HAP-1 (cell line): ENCODE data around the gene MUC5AC.
"Not testable (repeated sequence)": the region's sequence is repeated elsewhere in the genome, so short reads cannot be mapped to it uniquely, and the experiment has no call there.

Experiments used
- DNase-seq, 2 experiments: peaks; one replicate each; pipeline ENCODE4 v3.0.0-alpha.2; 2016 to 2020; ENCODE audit warnings: low spot score in 2 of 2
- H3K27me3 ChIP-seq: fragments of 250-450 bp; sonication (Bioruptor Pico); 2 replicates; pipeline ENCODE4 v1.5.1; 2020; ENCODE audit warnings: low read depth, mild to moderate bottlenecking, moderate library complexity
- H3K36me3 ChIP-seq: fragments of 250-450 bp; sonication (Bioruptor Pico); replicated peaks from 2 replicates; pipeline ENCODE4 v1.5.1; 2020; ENCODE audit warnings: mild to moderate bottlenecking
- H3K4me1 ChIP-seq: fragments of 250-450 bp; sonication (Bioruptor Pico); 2 replicates; pipeline ENCODE4 v1.5.1; 2020; ENCODE audit warnings: mild to moderate bottlenecking
- H3K4me3 ChIP-seq: fragments of 250-450 bp; sonication (Bioruptor Pico); 2 replicates; pipeline ENCODE4 v1.5.1; 2020; ENCODE audit warnings: mild to moderate bottlenecking, moderate library complexity
- H3K9me3 ChIP-seq: fragments of 250-450 bp; sonication (Bioruptor Pico); 2 replicates; pipeline ENCODE4 v1.5.1; 2020; ENCODE audit warnings: mild to moderate bottlenecking, moderate library complexity
- in situ Hi-C: fragments of 300-500 bp; cut with MboI; formaldehyde crosslinking; loops from 3 replicates; pipeline ENCODE4 v1.14.3; 2020; ENCODE audit warnings: low sequenced_read_pairs, inconsistent platforms, mixed read lengths

MUC5AC gene

DNA sequence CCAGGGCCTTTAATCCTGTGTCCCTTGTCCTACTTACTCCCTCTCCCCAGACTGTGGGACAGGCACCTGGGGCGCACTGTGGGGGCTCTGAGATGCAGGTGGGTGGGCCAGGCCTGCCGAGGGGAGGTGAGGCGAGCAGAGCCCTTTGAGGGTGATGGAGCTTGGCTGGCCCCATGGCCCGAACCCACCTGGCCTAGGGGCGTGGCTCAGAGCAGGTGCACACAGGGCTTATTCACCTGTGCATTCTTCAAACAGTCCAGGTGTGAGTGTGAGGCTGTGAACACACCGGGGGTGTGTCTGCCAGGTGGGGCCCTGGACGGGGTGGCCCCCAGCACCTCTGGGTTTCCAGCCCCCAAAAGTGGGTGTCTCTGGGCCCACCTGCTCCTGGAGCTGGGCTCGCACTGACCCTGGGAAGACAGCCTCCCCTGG is 9.0 kb upstream of the MUC5AC start:
- Histone ChIP-seq H3K9me3 (no peaks in the 10 kb centered on the region), H3K4me3 (no peak overlapping the region), H3K27me3 (no peaks in the 10 kb centered on the region), H3K4me1 (no peaks in the 10 kb centered on the region), H3K36me3 (no peaks in the 10 kb centered on the region)
- no peak for DNase-seq
- in situ Hi-C loops, result no loop called here

DNA sequence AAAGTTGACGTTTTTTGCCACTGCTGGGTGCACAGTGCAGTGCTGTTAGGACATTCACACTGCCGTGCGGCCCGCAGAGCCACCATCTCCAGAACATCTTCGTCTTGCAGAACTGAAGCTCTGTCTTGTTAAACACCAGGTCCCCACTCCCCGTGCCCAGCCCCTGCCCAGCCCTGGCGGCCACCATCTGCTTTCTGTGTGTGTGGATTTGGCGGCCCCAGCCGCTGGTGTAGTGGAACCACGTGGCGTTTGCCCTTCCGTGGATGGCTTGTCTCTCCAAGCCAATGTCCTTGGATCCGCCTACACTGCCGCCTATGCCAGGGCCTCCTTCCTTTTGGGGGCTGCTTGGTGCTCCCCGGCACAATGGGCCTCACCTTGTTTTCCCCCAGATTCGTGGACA is 8.2 kb upstream of the MUC5AC start:
- Histone ChIP-seq H3K27me3 (no peaks in the 10 kb centered on the region), H3K36me3 (no peaks in the 10 kb centered on the region), H3K4me1 (no peaks in the 10 kb centered on the region), H3K9me3 (no peaks in the 10 kb centered on the region), H3K4me3 (no peak overlapping the region)
- no peak for DNase-seq
- in situ Hi-C loops, result no loop called here

DNA sequence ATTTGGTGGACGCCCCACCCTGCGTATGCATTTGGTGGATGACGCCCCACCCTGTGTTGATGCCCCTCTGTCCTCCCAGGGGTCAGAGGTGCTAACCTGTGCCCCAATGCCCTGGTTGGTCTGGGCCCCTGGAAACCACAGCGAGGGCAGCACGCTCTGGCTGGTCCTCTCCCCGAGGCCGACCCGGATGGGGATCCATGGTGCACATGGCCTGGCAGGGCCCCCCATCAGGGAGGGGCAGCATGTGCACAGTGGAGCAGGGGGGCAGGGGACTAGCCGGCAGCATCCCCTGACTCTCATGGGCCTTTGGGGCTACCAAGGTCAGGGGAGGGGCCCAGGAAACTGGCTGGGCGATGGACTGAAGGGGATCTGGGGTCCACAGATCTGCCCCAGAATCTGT is 7.6 kb upstream of the MUC5AC start:
- H3K4me1 ChIP-seq, result no peaks in the 10 kb centered on the region
- H3K9me3 ChIP-seq, result peaks cover under 1% of the 10 kb centered on the region; the same call in 1 of the 2 replicates
- H3K4me3 ChIP-seq, result no peak overlapping the region
- in situ Hi-C loops, result no loop called here
- DNase-seq, result no peak
- no peaks in the 10 kb centered on the region for H3K27me3 ChIP-seq
- H3K36me3 ChIP-seq, result no peaks in the 10 kb centered on the region

DNA sequence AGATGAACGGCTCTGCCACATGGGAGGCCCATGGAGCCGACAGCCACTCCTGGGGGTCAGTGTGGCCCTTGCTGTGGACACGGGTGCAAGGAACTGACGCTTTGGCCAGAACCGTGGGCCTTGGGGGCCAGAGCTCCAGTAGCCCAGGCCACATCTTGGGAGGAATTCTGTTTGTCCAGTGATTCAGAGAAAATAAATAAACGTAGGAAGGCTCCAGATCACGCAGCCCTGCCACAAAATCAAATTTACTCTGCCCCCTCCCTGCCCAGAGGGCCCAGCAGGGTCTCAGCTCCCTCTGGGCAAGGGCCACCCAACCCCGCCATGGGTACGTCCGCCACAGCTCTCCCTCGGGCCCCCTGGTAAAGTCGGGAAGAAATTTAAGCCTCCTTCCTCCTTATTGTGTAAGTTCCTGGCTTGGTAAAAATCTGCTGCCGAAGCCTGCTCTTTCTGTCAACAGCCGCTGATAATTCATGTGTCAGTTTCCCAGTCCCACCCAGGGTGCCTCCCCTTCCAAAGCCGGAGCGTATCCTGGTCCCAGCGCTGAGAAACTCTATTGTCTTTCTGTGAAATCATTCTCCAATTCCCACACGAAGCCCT is 6.9 kb upstream of the MUC5AC start:
- H3K9me3 ChIP-seq, result peaks cover 6% of the 10 kb centered on the region; the same call in 1 of the 2 replicates
- no peak overlapping the region for H3K4me3 ChIP-seq
- DNase-seq, result no peak
- in situ Hi-C loops, result no loop called here
- H3K27me3 ChIP-seq, result no peaks in the 10 kb centered on the region
- H3K4me1 ChIP-seq, result no peaks in the 10 kb centered on the region
- no peaks in the 10 kb centered on the region for H3K36me3 ChIP-seq

DNA sequence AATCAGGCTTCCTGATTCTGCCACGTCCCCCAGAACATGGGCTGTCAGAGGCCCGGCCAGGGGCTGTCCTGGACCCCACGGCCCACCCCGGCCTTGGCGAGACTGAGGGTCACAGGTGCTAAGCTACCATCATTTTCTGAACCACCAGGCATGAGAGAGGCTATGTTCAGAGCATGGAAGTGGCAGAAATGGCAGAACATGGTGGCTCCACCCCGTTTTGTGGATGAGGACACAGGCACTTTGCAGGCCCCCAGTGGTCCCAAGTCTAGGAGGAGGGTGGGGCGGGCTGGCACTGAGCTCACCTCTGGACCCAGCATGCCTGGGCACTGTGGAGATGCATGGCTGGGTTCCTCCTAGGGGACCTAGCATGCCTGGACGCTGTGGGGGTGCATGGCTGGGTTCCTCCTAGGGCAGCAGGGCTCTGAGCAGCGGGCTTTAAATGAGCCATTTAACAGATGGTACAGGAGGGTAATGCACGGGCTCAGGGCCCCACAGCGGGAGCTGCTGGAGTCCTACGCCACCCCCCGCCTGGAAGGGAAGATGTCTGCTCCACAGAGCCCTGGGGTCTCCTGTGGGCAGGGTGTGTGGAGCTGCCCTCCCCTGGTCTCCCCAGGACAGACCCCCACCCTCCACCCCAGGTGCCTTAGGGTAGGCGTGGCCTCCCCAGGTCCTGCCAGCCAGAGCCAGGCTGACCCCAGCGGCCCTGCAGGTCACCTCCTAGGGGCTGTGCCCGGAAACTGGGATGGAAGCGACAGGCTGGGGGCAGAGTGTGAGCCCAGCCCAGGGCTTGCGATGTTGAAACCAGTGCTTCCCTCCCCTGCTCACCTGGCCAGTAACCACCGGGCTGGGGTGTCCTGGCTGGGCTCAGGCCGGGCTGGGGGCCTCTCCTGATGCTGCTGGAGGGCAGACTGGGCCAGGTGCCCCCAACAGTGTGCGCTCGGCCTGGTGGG is 6.1 kb upstream of the MUC5AC start:
- Histone ChIP-seq H3K4me3 (no peak overlapping the region), H3K9me3 (peaks cover 6% of the 10 kb centered on the region; the same call in 1 of the 2 replicates), H3K27me3 (no peaks in the 10 kb centered on the region), H3K36me3 (no peaks in the 10 kb centered on the region), H3K4me1 (no peaks in the 10 kb centered on the region)
- in situ Hi-C loops, result no loop called here
- no peak for DNase-seq

DNA sequence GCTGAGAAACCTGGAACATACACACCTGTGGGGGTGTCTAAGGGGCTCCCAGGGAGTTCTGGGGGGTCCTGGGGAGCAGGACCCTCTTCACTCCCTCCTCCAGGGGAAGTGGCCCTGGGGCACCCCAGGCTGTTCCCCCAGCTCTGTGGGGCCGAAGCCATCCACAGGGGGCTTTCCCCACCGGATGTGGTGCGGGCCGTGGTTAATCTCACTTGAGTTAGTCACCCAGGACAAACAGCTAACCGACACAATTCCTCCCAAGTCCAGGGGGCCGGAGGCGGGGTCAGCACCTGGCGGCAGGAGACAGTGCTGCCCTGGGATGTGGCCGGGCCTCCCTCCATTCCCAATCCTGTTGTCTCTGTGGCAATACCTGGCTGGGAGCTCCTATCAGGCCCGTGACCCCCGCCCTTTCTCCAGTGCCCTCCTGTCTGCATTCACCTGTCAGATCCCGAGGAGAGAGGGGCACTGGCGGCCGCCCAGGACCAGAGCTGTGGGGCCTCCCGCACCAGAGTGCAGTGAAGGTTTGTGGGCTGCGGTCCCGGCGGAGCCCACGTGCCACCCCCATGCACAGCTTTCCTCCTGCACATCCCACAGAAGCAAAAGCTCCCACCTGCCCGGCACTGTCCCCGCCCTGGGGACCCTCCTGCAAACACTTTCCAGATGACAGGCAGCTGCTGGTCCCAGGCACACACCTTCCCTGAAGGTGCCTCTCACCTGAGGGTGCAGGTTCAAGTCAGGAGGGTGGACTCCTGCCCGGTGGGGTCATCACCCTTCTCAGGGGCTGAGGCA is 5.2 kb upstream of the MUC5AC start:
- no peaks in the 10 kb centered on the region for H3K4me1 ChIP-seq
- H3K27me3 ChIP-seq, result no peaks in the 10 kb centered on the region
- peaks cover 6% of the 10 kb centered on the region; the same call in 1 of the 2 replicates for H3K9me3 ChIP-seq
- DNase-seq, result no peak
- no peak overlapping the region for H3K4me3 ChIP-seq
- no peaks in the 10 kb centered on the region for H3K36me3 ChIP-seq
- in situ Hi-C loops, result no loop called here

DNA sequence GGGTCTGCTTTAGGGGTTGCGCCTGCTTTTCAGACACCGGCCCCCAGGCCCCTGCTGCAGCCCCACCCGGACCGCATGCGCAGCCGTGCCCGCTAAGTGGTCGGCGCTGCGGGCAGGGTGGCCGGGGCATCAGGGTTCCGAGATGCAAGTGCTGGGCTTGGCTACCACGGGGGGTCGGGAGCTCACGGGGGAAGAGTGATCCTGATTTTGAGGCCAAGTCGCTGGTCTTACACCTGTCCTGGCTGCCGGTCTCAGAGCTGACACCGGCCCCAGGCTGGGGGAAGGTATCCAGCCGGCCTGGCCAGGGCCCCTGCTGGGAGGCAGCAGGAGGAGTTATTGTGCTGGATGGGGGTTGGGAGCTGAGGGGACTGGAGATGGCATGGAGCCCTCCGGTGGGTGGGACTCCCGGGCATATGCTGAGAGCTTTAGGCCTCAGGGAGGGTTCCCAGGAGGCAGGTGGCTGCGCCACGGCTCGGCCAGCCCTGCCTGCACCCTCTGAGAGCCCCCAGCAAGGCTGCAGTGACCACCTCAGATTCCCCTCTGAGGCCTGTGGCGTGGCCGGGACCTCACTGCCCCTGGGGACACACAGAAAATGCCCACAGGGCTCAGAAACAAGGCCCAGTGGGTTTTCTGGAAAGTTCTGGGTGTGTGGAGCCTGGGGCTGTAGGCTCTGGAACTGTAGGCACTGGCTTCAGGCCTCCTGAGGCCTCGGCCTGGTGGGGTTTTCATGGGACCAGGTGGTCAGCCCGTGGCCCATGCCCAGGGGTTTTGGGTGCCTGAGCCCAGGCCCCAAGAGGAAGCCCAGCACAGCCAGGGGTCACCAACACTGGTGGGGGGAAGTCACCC is 4.4 kb upstream of the MUC5AC start:
- no peak overlapping the region for H3K4me3 ChIP-seq
- DNase-seq, result no peak
- H3K36me3 ChIP-seq, result no peaks in the 10 kb centered on the region
- H3K27me3 ChIP-seq, result no peaks in the 10 kb centered on the region
- H3K9me3 ChIP-seq, result peaks cover 6% of the 10 kb centered on the region; the same call in 1 of the 2 replicates
- in situ Hi-C loops, result no loop called here
- H3K4me1 ChIP-seq, result no peaks in the 10 kb centered on the region

DNA sequence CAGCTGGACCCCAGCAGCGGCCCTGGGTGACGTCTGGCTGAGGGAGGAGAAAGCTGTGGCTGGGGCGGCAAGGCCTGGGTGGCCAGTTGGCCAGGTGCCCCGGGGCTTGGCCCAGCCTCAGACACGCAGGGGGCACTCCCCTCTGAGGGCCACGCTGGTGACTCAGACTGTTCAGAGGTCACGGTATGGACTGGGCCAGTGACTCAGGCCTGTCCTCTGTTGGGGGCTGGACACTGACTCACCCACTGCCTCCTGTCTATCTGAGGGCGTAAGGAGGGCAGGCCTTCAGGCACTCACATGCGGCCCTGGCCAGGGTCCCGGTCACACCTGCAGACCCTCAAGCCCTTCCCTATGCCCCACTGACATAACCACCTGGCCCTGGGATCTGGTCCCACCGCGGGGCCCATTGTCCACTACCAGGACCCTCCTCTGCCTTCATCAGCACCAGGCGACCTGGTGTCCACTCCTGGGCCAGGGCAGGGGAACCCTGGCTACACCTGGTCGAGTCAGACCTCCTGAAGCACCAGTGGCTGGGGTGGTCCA is 3.7 kb upstream of the MUC5AC start:
- no peak for DNase-seq
- no peaks in the 10 kb centered on the region for H3K36me3 ChIP-seq
- in situ Hi-C loops, result no loop called here
- H3K4me1 ChIP-seq, result no peaks in the 10 kb centered on the region
- H3K9me3 ChIP-seq, result peaks cover 6% of the 10 kb centered on the region; the same call in 1 of the 2 replicates
- no peak overlapping the region for H3K4me3 ChIP-seq
- no peaks in the 10 kb centered on the region for H3K27me3 ChIP-seq

DNA sequence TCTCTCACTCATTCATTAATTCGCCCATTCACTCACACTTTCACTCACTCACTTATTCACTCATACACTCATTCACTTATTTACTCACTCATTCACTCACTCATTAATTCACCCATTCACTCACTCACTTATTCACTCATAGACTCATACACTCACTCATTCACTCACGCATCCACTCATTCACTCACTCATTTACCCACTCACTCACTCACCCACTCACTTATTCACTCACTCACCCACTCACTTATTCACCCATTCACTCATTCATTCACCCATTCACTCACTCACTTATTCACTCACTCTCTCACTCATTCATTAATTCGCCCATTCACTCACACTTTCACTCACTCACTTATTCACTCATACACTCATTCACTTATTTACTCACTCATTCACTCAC is 3.1 kb upstream of the MUC5AC start:
- DNase-seq, H3K36me3 ChIP-seq, in situ Hi-C loops, H3K27me3 ChIP-seq, H3K4me1 ChIP-seq, H3K4me3 ChIP-seq, H3K9me3 ChIP-seq: not testable (repeated sequence)

DNA sequence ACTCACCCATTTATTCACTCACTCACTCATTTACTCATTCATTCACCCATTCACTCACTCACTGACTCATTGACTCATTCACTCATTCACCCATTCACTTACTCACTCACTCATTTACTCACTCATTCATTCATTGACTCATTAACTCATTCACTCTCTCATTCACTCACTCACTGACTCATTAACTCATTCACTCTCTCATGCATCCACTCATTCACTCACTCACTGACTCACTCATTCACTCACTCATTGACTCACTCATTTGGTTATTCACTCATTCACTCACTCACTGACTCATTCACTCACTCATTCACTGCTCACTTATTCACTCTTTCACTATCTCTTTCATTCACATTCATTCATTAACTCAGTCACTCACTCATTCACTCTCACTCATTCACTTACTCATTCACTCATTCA is 2.5 kb upstream of the MUC5AC start:
- Histone ChIP-seq H3K4me3 (no peak overlapping the region), H3K27me3 (no peaks in the 10 kb centered on the region), H3K9me3 (peaks cover 6% of the 10 kb centered on the region; the same call in 1 of the 2 replicates), H3K36me3 (no peaks in the 10 kb centered on the region), H3K4me1 (no peaks in the 10 kb centered on the region)
- DNase-seq, result no peak
- in situ Hi-C loops, result no loop called here

DNA sequence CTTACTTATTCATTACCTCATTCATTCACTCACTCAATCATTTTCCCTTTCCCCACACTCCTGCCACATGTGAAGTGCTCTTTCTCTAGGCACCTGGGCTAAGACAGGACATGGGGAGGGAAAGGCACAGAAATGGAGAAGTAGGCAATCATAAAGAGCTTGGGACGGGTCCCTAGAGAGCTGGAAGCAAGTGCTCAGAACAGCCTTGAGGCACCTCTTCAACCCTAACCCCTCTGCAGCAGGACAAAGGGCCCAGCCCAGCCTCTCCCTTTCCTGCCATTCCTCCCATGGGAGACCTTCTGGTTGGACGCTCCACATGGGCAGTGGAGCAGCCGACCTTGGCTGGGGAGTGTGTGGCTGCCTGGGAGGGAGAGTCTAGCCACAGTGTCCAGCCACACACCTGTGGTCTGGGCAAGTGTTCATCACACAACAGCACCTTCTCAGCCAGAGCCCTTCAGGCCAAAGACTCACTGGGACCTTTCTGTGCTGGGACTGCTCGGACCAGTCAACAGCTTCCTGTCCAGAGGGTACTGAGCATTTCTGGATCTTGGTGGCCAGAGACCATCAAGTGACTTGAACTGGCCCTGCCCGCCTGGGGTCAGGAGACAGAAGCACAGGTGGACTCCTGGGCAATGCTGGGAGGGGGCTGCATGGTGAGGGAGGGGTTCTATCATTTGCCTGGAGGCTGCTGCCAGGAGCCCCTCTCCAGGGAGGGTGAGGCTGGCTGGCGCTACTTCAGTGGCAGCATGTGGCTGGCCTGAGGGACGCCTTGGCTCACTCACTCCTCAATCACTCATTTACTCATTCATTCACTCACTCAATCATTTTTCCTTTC is 1.0 kb upstream of the MUC5AC start:
- Histone ChIP-seq H3K9me3 (peaks cover 6% of the 10 kb centered on the region; the same call in 1 of the 2 replicates), H3K4me3 (no peak overlapping the region), H3K4me1 (no peaks in the 10 kb centered on the region), H3K27me3 (no peaks in the 10 kb centered on the region), H3K36me3 (no peaks in the 10 kb centered on the region)
- DNase-seq, result no peak
- in situ Hi-C loops, result no loop called here

DNA sequence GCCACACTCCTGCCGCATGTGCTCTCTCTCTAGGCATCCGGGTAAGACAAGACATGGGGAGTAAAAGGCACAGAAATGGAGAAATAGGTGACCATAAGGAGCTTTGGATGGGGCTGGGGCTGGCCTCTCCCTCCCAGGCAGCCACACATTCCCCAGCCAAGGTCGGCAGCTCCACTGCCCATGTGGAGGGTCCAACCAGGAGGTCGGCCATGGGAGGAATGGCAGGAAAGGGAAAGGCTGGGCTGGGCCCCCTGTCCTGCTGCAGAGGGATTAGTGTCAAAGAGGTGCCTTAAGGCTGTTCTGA is 460 bp upstream of the MUC5AC start:
- no peaks in the 10 kb centered on the region for H3K27me3 ChIP-seq
- H3K4me1 ChIP-seq, result no peaks in the 10 kb centered on the region
- no peak overlapping the region for H3K4me3 ChIP-seq
- in situ Hi-C loops, result no loop called here
- DNase-seq, result no peak
- peaks cover 6% of the 10 kb centered on the region; the same call in 1 of the 2 replicates for H3K9me3 ChIP-seq
- no peaks in the 10 kb centered on the region for H3K36me3 ChIP-seq
